Neuronal stem cell (in vitro differentiated cells): Measurements from ENCODE around the gene ILKAP.

ENCODE experiments used
- DNase-seq: peaks from one replicate; pipeline ENCODE4 v3.0.0-alpha.2; 2013; ENCODE audit warnings: low spot score
- H2AFZ ChIP-seq: one replicate; pipeline ENCODE4 v1.6.1; 2013; ENCODE audit warnings: mild to moderate bottlenecking, low read length, inconsistent platforms
- H2AK5ac ChIP-seq: 2 replicates; pipeline ENCODE4 v1.6.1; 2013; ENCODE audit warnings: low read depth, mild to moderate bottlenecking, inconsistent platforms, low read length, moderate library complexity, mixed read lengths
- H2BK120ac ChIP-seq: 2 replicates; pipeline ENCODE4 v1.6.1; 2013; ENCODE audit warnings: low read depth, mild to moderate bottlenecking, inconsistent platforms, low read length, moderate library complexity, mixed read lengths
- H2BK12ac ChIP-seq: one replicate; pipeline ENCODE4 v1.6.1; 2013; ENCODE audit warnings: low read length, inconsistent platforms
- H2BK15ac ChIP-seq: 2 replicates; pipeline ENCODE4 v1.6.1; 2013; ENCODE audit warnings: mild to moderate bottlenecking, low read length, inconsistent platforms, mixed read lengths
- H2BK5ac ChIP-seq: one replicate; pipeline ENCODE4 v1.6.1; 2013; ENCODE audit warnings: inconsistent platforms, mild to moderate bottlenecking, low read length, moderate library complexity
- H3K14ac ChIP-seq: one replicate; pipeline ENCODE4 v1.6.1; 2013; ENCODE audit warnings: low read length, inconsistent platforms
- H3K18ac ChIP-seq: 2 replicates; pipeline ENCODE4 v1.6.1; 2013; ENCODE audit warnings: low read length, inconsistent platforms
- H3K23ac ChIP-seq: 2 replicates; pipeline ENCODE4 v1.6.1; 2013; ENCODE audit warnings: low read depth, mild to moderate bottlenecking, mixed read lengths, low read length, inconsistent platforms; ENCODE audit not compliant: poor library complexity
- H3K27ac ChIP-seq: replicated peaks from 3 replicates; pipeline ENCODE4 v1.5.1; 2013; ENCODE audit warnings: low read length, inconsistent platforms
- H3K27me3 ChIP-seq, 3 experiments: 2 replicates each; pipeline ENCODE4 v1.6.1; 2013; ENCODE audit warnings: low read length in 3 of 3, mild to moderate bottlenecking in 2 of 3, inconsistent platforms in 1 of 3, low read depth in 1 of 3, mixed read lengths in 1 of 3, moderate library complexity in 1 of 3; ENCODE audit not compliant: control insufficient read depth in 3 of 3, insufficient read depth in 3 of 3
- H3K36me3 ChIP-seq, 2 donors: replicated peaks in 1 of 2; 2 replicates each; pipeline ENCODE4 v1.6.1; 2013; ENCODE audit warnings: low read length in 2 of 2; ENCODE audit not compliant: control insufficient read depth in 2 of 2, insufficient read depth in 2 of 2
- H3K4ac ChIP-seq: 2 replicates; pipeline ENCODE4 v1.6.1; 2013; ENCODE audit warnings: inconsistent platforms, mild to moderate bottlenecking, low read length, moderate library complexity
- H3K4me1 ChIP-seq, 2 donors: 1 replicate in 1 of 2; 2 replicates in 1 of 2; pipeline ENCODE4 v1.6.1; 2013; ENCODE audit warnings: low read length in 2 of 2, low read depth in 1 of 2; ENCODE audit not compliant: control insufficient read depth in 2 of 2, insufficient read depth in 1 of 2
- H3K4me2 ChIP-seq: one replicate; pipeline ENCODE4 v1.6.1; 2013; ENCODE audit warnings: mild to moderate bottlenecking, low read length, inconsistent platforms; ENCODE audit not compliant: insufficient read depth, poor library complexity, severe bottlenecking
- H3K4me3 ChIP-seq, 2 donors: 2 replicates each; pipeline ENCODE4 v1.5.1; 2013; ENCODE audit warnings: low read length in 2 of 2, mild to moderate bottlenecking in 2 of 2, inconsistent platforms in 1 of 2, moderate library complexity in 1 of 2
- H3K79me1 ChIP-seq: one replicate; pipeline ENCODE4 v1.6.1; 2013; ENCODE audit warnings: low read depth, mild to moderate bottlenecking, inconsistent platforms, low read length, moderate library complexity
- H3K9ac ChIP-seq: one replicate; pipeline ENCODE4 v1.6.1; 2013; ENCODE audit warnings: mild to moderate bottlenecking, low read depth, low read length, inconsistent platforms; ENCODE audit not compliant: poor library complexity
- H3K9me3 ChIP-seq, 2 donors: replicated peaks in 1 of 2; 2 replicates each; pipeline versions ENCODE3 to v1.6.1; 2013; ENCODE audit warnings: low read length in 2 of 2, mild to moderate bottlenecking in 2 of 2, inconsistent platforms in 1 of 2, low read depth in 1 of 2, mixed read lengths in 1 of 2, moderate library complexity in 1 of 2; ENCODE audit not compliant: control insufficient read depth in 2 of 2, insufficient read depth in 1 of 2
- H4K8ac ChIP-seq: one replicate; pipeline ENCODE4 v1.6.1; 2013; ENCODE audit warnings: low read depth, mild to moderate bottlenecking, inconsistent platforms, low read length, moderate library complexity
- H4K91ac ChIP-seq: one replicate; pipeline ENCODE4 v1.6.1; 2013; ENCODE audit warnings: low read length, low read depth, mild to moderate bottlenecking, inconsistent platforms; ENCODE audit not compliant: poor library complexity
- WGBS, 2 donors: extraction: QIAGEN DNeasy Blood & Tissue Kit; methylation state at CpG; one replicate each; pipeline ENCODE4 v1.1.7; 2013; ENCODE audit warnings: missing lambda C conversion rate in 2 of 2, mixed read lengths in 1 of 2; ENCODE audit not compliant: insufficient read length in 2 of 2, insufficient replicate concordance in 1 of 2; ENCODE audit errors: extremely low coverage in 2 of 2; 5-methylcytosine and 5-hydroxymethylcytosine counted together

Gene ILKAP

DNA sequence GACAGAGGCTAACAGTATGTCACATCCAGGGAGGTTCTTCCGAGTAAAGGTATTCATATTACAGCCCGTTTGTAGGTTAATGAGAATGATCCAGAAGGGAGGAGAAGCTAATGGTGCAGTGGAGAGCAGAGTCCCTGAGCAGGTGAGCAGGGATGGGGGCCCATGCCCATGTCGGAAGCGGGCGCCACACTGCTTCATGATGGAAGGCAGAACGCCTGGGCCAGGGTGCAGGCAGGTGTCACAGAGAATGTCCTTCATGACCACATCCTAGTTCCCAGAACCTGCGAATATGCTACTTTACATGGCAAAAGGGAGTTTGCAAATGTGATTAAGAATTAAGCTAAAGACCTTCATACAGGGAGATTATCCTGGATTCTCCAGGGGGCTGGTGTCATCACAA, 32.4 kb upstream of the ILKAP start:
- peaks cover 4 to 39% (median 23%) of the 10 kb centered on the region in 3 experiments for H3K27me3 ChIP-seq
- no peak overlapping the region for H4K8ac ChIP-seq
- H3K9me3 ChIP-seq: peaks cover 3 to 13% of the 10 kb centered on the region in 2 donors

DNA sequence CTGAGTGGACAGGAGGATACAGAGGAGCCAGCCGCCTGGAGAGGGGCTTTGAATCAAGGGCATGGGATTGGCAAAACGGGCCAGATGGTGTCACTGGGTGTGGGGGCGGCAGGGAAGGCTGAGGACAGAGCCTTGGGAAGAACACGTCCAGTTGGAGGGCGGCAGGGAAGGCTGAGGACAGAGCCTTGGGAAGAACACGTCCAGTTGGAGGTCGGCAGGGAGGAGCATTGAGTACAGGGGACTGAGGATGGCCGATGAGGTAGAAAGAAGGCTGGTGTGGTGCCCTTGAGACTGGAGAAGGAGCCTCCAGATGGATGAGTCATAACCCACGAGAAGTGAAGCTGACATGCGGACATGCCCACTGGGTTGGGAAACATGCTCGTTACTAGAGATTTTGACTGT, 31.8 kb upstream of the ILKAP start:
- Histone ChIP-seq H3K36me3 (peaks cover 0 to 6% of the 10 kb centered on the region in 2 donors), H3K4me1 (peaks cover 2 to 4% of the 10 kb centered on the region in 2 donors), H4K8ac (no peak overlapping the region), H3K79me1 (peaks cover 5% of the 10 kb centered on the region), H3K14ac (no peak overlapping the region), H3K23ac (no peak overlapping the region), H3K9me3 (peaks cover 3 to 17% of the 10 kb centered on the region in 2 donors), H4K91ac (no peak overlapping the region), H2BK12ac (no peak overlapping the region), H3K9ac (no peak overlapping the region), H3K4ac (no peak overlapping the region), H3K18ac (no peak overlapping the region), H2BK120ac (no peak overlapping the region), H2BK15ac (no peak overlapping the region), H3K27me3 (peaks cover 4 to 43% (median 28%) of the 10 kb centered on the region in 3 experiments), H3K4me3 (no peak overlapping the region), H2AK5ac (no peak overlapping the region), H3K27ac (no peak overlapping the region), H3K4me2 (no peak overlapping the region), H2AFZ (no peak overlapping the region), H2BK5ac (no peak overlapping the region)
- no CpG with 5 or more reads among the region's 11 CpGs for WGBS, 2 donors
- DNase-seq: no peak

More for the DNA sequence above, 32.4 kb upstream of the ILKAP start:
- Histone ChIP-seq H3K4ac (no peak overlapping the region), H2BK120ac (no peak overlapping the region), H3K23ac (no peak overlapping the region), H3K14ac (no peak overlapping the region), H3K36me3 (peaks cover 0 to 6% of the 10 kb centered on the region in 2 donors), H2BK15ac (no peak overlapping the region), H3K27ac (no peak overlapping the region), H3K18ac (no peak overlapping the region), H3K4me2 (no peak overlapping the region), H2AK5ac (no peak overlapping the region), H2BK12ac (no peak overlapping the region), H3K79me1 (peaks cover 5% of the 10 kb centered on the region), H2BK5ac (no peak overlapping the region), H3K4me1 (peaks cover 2 to 5% of the 10 kb centered on the region in 2 donors), H3K9ac (no peak overlapping the region), H4K91ac (no peak overlapping the region), H2AFZ (no peak overlapping the region), H3K4me3 (no peak overlapping the region)
- WGBS, 2 donors: no CpG with 5 or more reads among the region's 7 CpGs
- no peak for DNase-seq

DNA sequence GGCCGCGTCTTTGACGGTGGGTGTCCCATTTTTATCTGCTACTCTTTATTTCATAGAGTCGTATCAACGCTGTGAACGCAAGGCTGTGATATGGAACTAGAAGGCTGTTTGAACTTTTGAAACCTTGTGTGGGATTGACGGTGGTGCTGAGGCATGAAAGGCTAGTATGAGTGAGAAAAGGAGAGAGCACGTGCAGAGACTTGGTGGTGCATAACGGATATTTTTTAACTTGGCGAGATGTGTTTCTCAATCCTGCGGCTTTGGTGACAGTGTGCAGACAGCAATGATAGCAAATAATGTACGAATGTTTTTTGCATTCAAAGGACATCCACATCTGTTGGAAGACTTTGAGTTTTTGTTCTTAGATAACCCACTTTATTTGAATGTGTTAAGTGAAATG, 30.1 kb upstream of the ILKAP start:
- Histone ChIP-seq H3K4ac (no peak overlapping the region), H4K91ac (no peak overlapping the region), H3K9me3 (peaks cover 0 to 14% of the 10 kb centered on the region in 2 donors), H3K79me1 (peaks cover under 1% of the 10 kb centered on the region), H3K36me3 (peaks cover 0 to 6% of the 10 kb centered on the region in 2 donors), H3K14ac (no peak overlapping the region), H3K4me1 (no peaks in the 10 kb centered on the region), H3K9ac (no peak overlapping the region), H2BK120ac (no peak overlapping the region), H3K23ac (no peak overlapping the region), H2BK12ac (no peak overlapping the region), H2BK15ac (no peak overlapping the region), H3K18ac (no peak overlapping the region), H3K4me3 (no peak overlapping the region), H2AK5ac (no peak overlapping the region), H3K27ac (no peak overlapping the region), H3K27me3 (peaks cover under 1 to 47% (median 44%) of the 10 kb centered on the region in 3 experiments), H4K8ac (no peak overlapping the region), H2BK5ac (no peak overlapping the region), H3K4me2 (no peak overlapping the region), H2AFZ (no peak overlapping the region)
- DNase-seq: no peak
- WGBS, 2 donors: no CpG with 5 or more reads among the region's 12 CpGs

DNA sequence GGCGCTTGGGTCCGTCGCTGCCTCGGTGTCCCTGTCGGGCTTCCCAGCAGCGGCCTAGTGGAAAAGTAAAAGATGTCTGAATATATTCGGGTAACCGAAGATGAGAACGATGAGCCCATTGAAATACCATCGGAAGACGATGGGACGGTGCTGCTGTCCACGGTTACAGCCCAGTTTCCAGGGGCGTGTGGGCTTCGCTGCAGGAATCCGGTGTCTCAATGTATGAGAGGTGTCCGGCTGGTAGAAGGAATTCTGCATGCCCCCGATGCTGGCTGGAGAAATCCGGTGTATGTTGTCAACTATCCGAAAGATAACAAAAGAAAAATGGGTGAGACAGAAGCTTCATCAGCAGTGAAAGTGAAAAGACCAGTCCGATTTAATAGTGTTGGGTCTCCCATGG, 28.3 kb upstream of the ILKAP start:
- Histone ChIP-seq H3K4me1 (no peaks in the 10 kb centered on the region), H3K9me3 (peaks cover 0 to 9% of the 10 kb centered on the region in 2 donors), H3K18ac (no peak overlapping the region), H3K4me2 (no peak overlapping the region), H3K14ac (no peak overlapping the region), H2BK5ac (no peak overlapping the region), H3K27me3 (peaks cover 0 to 48% (median 31%) of the 10 kb centered on the region in 3 experiments), H3K4me3 (no peak overlapping the region), H2BK12ac (no peak overlapping the region), H4K91ac (no peak overlapping the region), H2BK15ac (no peak overlapping the region), H3K79me1 (no peaks in the 10 kb centered on the region), H3K4ac (no peak overlapping the region), H3K23ac (peak overlapping the region; percentile 61), H2AFZ (peak overlapping the region; percentile 89), H3K9ac (no peak overlapping the region), H3K27ac (no peak overlapping the region), H2BK120ac (no peak overlapping the region), H4K8ac (no peak overlapping the region), H2AK5ac (no peak overlapping the region), H3K36me3 (no peaks in the 10 kb centered on the region)
- DNase-seq: no peak
- no CpG with 5 or more reads among the region's 21 CpGs for WGBS, 2 donors
